SH-SY5Y (cell line): ENCODE measurements around the gene EP300.

Experiments used
- GATA2 ChIP-seq: IDR thresholded peaks from 2 replicates; pipeline ENCODE4 v1.6.1; 2011; ENCODE audit warnings: mild to moderate bottlenecking, low read depth, low read length
- GATA3 ChIP-seq: IDR thresholded peaks from 2 replicates; pipeline ENCODE4 v1.6.1; 2011; ENCODE audit warnings: low read depth, mild to moderate bottlenecking, low read length, moderate library complexity

DNA sequence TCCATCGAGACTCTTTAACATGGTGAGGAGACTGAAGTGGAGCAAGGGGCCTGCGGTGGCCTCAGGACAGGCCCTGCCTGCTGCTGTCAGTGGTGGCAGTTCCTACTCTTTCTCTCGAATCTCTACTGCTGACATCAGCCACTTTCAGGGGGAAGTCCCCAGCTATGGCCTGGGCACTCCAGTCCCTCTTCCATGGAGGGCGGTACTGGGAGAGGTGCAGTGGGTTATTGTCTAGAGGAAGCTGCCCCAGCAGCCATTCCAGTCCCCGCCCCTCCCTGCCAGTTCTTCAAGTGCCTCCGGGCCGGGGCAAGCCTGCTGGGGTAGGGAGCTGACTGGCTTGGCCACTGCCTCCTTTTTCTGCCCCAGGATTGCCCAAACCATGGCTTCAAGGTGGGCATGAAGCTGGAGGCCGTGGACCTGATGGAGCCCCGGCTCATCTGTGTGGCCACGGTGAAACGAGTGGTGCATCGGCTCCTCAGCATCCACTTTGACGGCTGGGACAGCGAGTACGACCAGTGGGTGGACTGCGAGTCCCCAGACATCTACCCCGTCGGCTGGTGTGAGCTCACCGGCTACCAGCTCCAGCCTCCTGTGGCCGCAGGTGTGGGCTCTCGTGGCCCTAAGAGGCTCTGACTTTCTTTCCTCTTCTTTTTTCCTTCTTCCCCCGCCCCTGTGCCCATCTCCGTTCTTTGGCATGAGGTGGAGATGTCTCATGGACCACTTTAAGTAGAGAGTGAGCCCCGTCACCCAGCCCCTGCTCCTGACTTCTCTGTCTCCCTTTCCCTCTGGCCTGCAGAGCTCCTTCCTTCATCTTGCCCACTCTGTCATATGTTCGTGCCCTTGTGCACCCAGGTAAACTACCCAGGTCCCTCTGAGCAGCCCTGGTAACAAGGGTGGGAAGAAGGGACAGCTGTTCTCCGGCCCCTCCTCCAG, 134.6 kb downstream of the EP300 start:
- no peak for TF ChIP-seq GATA3
- no peak for TF ChIP-seq GATA2
